ENCODE measurements around the gene FFAR4. TPM values are rescaled to one million over a fixed set of nuclear protein-coding genes. Genes with fewer than 3 reads are reported as not detected.

The FFAR4 gene
- total and polyA plus RNA-seq, 2 donors (not counting 3 experiments of a cell fraction or from before 2014, with no cell fraction given), result not detected

GRCh38 chr10:93603023-93603422 lies 36.6 kb downstream of the FFAR4 start:
- FAIRE-seq, result peak; percentile 52
- ChIA-PET CTCF (no interaction called here), POLR2A (no interaction called here)
- Histone ChIP-seq H3K4me2 (ENCODE audit: insufficient read depth, low read length) (no peak overlapping the region), H3K27ac (ENCODE audit: insufficient read depth, low read depth, low read length) (no peak overlapping the region), H3K9me3 (replicated peaks; ENCODE audit: control insufficient read depth, insufficient read depth, low read length) (no peaks in the 10 kb centered on the region), H3K79me2 (ENCODE audit: control insufficient read depth, insufficient read depth, low read length) (no peaks in the 10 kb centered on the region), H2AFZ (ENCODE audit: low read depth, low read length) (no peak overlapping the region), H3K4me3 (replicated peaks in 1 of 3; ENCODE audit: insufficient read depth in 1 of 3, low read depth in 1 of 3, low read length in 3 of 3) (no peak overlapping the region), H3K27me3 (ENCODE audit: control insufficient read depth in 2 of 2, insufficient read depth in 2 of 2, low read length in 2 of 2) (peaks cover 27 to 49% of the 10 kb centered on the region in 2 experiments), H4K20me1 (replicated peaks; ENCODE audit: control insufficient read depth, extremely low read depth, insufficient read depth, low read length) (no peaks in the 10 kb centered on the region), H3K4me1 (ENCODE audit: control insufficient read depth, extremely low read depth, insufficient read depth, low read length) (no peaks in the 10 kb centered on the region), H3K36me3 (ENCODE audit: control insufficient read depth in 2 of 2, extremely low read depth in 1 of 2, insufficient read depth in 2 of 2, low read length in 2 of 2) (no peaks in the 10 kb centered on the region), H3K9me1 (replicated peaks; ENCODE audit: control insufficient read depth, extremely low read depth, insufficient read depth, low read length) (no peaks in the 10 kb centered on the region), H3K9ac (replicated peaks; ENCODE audit: extremely low read depth, insufficient read depth, low read length) (no peak overlapping the region)
- BruUV-seq (replicated peaks), result no TSS peak
- intact Hi-C loops (cut with micrococcal nuclease) (no loop called here), dilution Hi-C loops (cut with MboI; ENCODE audit: extremely low pct_ligation_motif_present, low sequenced_read_pairs) (no loop called here)
- no peak for DNase-seq (ENCODE audit: low read depth, low spot score)
- no peak for TF ChIP-seq POLR2AphosphoS5 (IDR thresholded peaks at IDR 0.05; ENCODE audit: insufficient read depth, low read depth, low read length)
- TF ChIP-seq EZH2 (IDR thresholded peaks at IDR 0.05; ENCODE audit: borderline replicate concordance, low read depth, low read length, severe bottlenecking), result no peak
- no peak for TF ChIP-seq GATA2 (IDR thresholded peaks at IDR 0.05; ENCODE audit: insufficient read depth, insufficient read length, low read depth, low read length)
- no peak for TF ChIP-seq JUN (IDR thresholded peaks at IDR 0.05; ENCODE audit: borderline replicate concordance, insufficient read depth, insufficient read length, low read depth)

- dilution Hi-C loops (cut with MboI; ENCODE audit: extremely low pct_ligation_motif_present, low sequenced_read_pairs) (no loop called here), intact Hi-C loops (cut with micrococcal nuclease) (no loop called here)
- TF ChIP-seq CTCF (IDR thresholded peaks at IDR 0.05; ENCODE audit: extremely low read depth in 1 of 2, insufficient read depth in 1 of 2, low read depth in 1 of 2, low read length in 2 of 2), result no peak
- no peak for TF ChIP-seq MYC (IDR thresholded peaks at IDR 0.05; ENCODE audit: low read depth, low read length)
- H3K9me1 ChIP-seq (replicated peaks; ENCODE audit: control insufficient read depth, extremely low read depth, insufficient read depth, low read length), result no peaks in the 10 kb centered on the region
- H3K79me2 ChIP-seq (ENCODE audit: control insufficient read depth, insufficient read depth, low read length), result no peaks in the 10 kb centered on the region
- H3K4me3 ChIP-seq (replicated peaks in 1 of 3; ENCODE audit: insufficient read depth in 1 of 3, low read depth in 1 of 3, low read length in 3 of 3), result no peak overlapping the region
- no peaks in the 10 kb centered on the region for H4K20me1 ChIP-seq (replicated peaks; ENCODE audit: control insufficient read depth, extremely low read depth, insufficient read depth, low read length)
- ChIA-PET CTCF (interaction anchor here (0.8 kb wide), 1 partner anchor 49 kb away, joined by 3 read pairs; no protein-coding TSS in a partner anchor), POLR2A (no interaction called here)
- no peaks in the 10 kb centered on the region for H3K9me3 ChIP-seq (replicated peaks; ENCODE audit: control insufficient read depth, insufficient read depth, low read length)
- DNase-seq (ENCODE audit: low read depth, low spot score) (peak; percentile 15), FAIRE-seq (no peak)
- H3K36me3 ChIP-seq (ENCODE audit: control insufficient read depth in 2 of 2, extremely low read depth in 1 of 2, insufficient read depth in 2 of 2, low read length in 2 of 2), result no peaks in the 10 kb centered on the region
- H2AFZ ChIP-seq (ENCODE audit: low read depth, low read length), result no peak overlapping the region
- no peak overlapping the region for H3K27ac ChIP-seq (ENCODE audit: insufficient read depth, low read depth, low read length)
- H3K4me1 ChIP-seq (ENCODE audit: control insufficient read depth, extremely low read depth, insufficient read depth, low read length), result no peaks in the 10 kb centered on the region
- H3K27me3 ChIP-seq (ENCODE audit: control insufficient read depth in 2 of 2, insufficient read depth in 2 of 2, low read length in 2 of 2), result peaks cover 25 to 49% of the 10 kb centered on the region in 2 experiments
- H3K9ac ChIP-seq (replicated peaks; ENCODE audit: extremely low read depth, insufficient read depth, low read length), result no peak overlapping the region
- no peak overlapping the region for H3K4me2 ChIP-seq (ENCODE audit: insufficient read depth, low read length)
- BruUV-seq (replicated peaks), result no TSS peak
Observed at GRCh38 chr10:93604146-93604545, 37.7 kb downstream of the FFAR4 start.
